ENCODE data around the gene GNPDA1.

DNA sequence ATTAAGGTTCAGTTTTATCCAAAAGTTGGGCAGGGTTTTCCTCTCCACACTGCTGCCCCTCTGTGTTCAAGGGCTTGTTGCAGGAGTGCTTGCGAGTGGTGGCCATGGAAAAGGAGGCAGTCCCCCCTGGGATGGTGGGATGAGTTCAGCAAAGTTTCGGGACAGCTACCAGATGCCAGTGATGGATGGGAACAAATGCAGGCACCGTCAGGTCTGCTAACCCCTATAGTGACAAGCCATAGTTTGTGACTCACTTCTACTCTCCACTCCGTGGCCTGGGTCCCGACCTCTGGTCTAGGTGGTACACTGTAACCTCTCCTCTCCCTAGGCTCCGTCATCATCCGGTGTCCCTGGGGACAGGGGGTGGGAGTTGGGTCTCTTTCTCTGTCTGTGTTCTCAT is 47.8 kb downstream of the GNPDA1 start:
- TF ChIP-seq, protein P1, sequence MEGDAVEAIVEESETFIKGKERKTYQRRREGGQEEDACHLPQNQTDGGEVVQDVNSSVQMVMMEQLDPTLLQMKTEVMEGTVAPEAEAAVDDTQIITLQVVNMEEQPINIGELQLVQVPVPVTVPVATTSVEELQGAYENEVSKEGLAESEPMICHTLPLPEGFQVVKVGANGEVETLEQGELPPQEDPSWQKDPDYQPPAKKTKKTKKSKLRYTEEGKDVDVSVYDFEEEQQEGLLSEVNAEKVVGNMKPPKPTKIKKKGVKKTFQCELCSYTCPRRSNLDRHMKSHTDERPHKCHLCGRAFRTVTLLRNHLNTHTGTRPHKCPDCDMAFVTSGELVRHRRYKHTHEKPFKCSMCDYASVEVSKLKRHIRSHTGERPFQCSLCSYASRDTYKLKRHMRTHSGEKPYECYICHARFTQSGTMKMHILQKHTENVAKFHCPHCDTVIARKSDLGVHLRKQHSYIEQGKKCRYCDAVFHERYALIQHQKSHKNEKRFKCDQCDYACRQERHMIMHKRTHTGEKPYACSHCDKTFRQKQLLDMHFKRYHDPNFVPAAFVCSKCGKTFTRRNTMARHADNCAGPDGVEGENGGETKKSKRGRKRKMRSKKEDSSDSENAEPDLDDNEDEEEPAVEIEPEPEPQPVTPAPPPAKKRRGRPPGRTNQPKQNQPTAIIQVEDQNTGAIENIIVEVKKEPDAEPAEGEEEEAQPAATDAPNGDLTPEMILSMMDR (IDR thresholded peaks at IDR 0.05; ENCODE audit: borderline replicate concordance, extremely low read depth, low read length, poor library complexity, severe bottlenecking), result no peak
- no peak for TF ChIP-seq EZH2 (IDR thresholded peaks at IDR 0.05; ENCODE audit: borderline replicate concordance, low read depth, low read length, severe bottlenecking)

All from DND-41 (cell line).